ENCODE results near the gene IL6ST. TPM values are rescaled to one million over a fixed set of nuclear protein-coding genes. Genes with fewer than 3 reads are reported as not detected.

Gene IL6ST
- total RNA-seq, 1 donor from 2014 or later: 69.7 TPM

- TF ChIP-seq CTCF (IDR thresholded peaks at IDR 0.05; ENCODE audit: unreplicated experiment): no peak
- no peak overlapping the region for H3K27ac Mint-ChIP-seq (ENCODE audit: unreplicated experiment)
- H3K4me1 Mint-ChIP-seq (ENCODE audit: unreplicated experiment): no peaks in the 10 kb centered on the region
These were observed 86.0 kb downstream of the IL6ST start for GRCh38 chr5:55908804-55909203.

GRCh38 chr5:55907927-55908326 lies 86.8 kb downstream of the IL6ST start:
- Mint-ChIP-seq H3K4me3 (ENCODE audit: unreplicated experiment) (no peak overlapping the region), H3K4me1 (ENCODE audit: unreplicated experiment) (no peaks in the 10 kb centered on the region), H3K9me3 (ENCODE audit: unreplicated experiment) (no peaks in the 10 kb centered on the region), H3K27me3 (ENCODE audit: unreplicated experiment) (no peaks in the 10 kb centered on the region), H3K36me3 (ENCODE audit: low read depth, unreplicated experiment) (no peaks in the 10 kb centered on the region), H3K27ac (ENCODE audit: unreplicated experiment) (no peak overlapping the region)
- no peak for TF ChIP-seq CTCF (IDR thresholded peaks at IDR 0.05; ENCODE audit: unreplicated experiment)
- no peak for DNase-seq (ENCODE audit: low spot score)

More at GRCh38 chr5:55908804-55909203, 86.0 kb downstream of the IL6ST start:
- no peaks in the 10 kb centered on the region for H3K27me3 Mint-ChIP-seq (ENCODE audit: unreplicated experiment)
- DNase-seq (ENCODE audit: low spot score): no peak
- H3K4me3 Mint-ChIP-seq (ENCODE audit: unreplicated experiment): no peak overlapping the region
- H3K9me3 Mint-ChIP-seq (ENCODE audit: unreplicated experiment): no peaks in the 10 kb centered on the region
- H3K36me3 Mint-ChIP-seq (ENCODE audit: low read depth, unreplicated experiment): no peaks in the 10 kb centered on the region

GRCh38 chr5:55905251-55905650 lies 89.5 kb downstream of the IL6ST start:
- no peaks in the 10 kb centered on the region for H3K4me1 Mint-ChIP-seq (ENCODE audit: unreplicated experiment)
- H3K27ac Mint-ChIP-seq (ENCODE audit: unreplicated experiment): no peak overlapping the region
- TF ChIP-seq CTCF (IDR thresholded peaks at IDR 0.05; ENCODE audit: unreplicated experiment): no peak
- no peak overlapping the region for H3K4me3 Mint-ChIP-seq (ENCODE audit: unreplicated experiment)
- no peaks in the 10 kb centered on the region for H3K27me3 Mint-ChIP-seq (ENCODE audit: unreplicated experiment)
- no peaks in the 10 kb centered on the region for H3K36me3 Mint-ChIP-seq (ENCODE audit: low read depth, unreplicated experiment)
- no peak for DNase-seq (ENCODE audit: low spot score)
- H3K9me3 Mint-ChIP-seq (ENCODE audit: unreplicated experiment): no peaks in the 10 kb centered on the region

GRCh38 chr5:55904152-55904551 lies 90.6 kb downstream of the IL6ST start:
- H3K4me3 Mint-ChIP-seq (ENCODE audit: unreplicated experiment): no peak overlapping the region
- TF ChIP-seq CTCF (IDR thresholded peaks at IDR 0.05; ENCODE audit: unreplicated experiment): no peak
- no peaks in the 10 kb centered on the region for H3K27me3 Mint-ChIP-seq (ENCODE audit: unreplicated experiment)
- H3K4me1 Mint-ChIP-seq (ENCODE audit: unreplicated experiment): no peaks in the 10 kb centered on the region
- no peaks in the 10 kb centered on the region for H3K36me3 Mint-ChIP-seq (ENCODE audit: low read depth, unreplicated experiment)
- H3K27ac Mint-ChIP-seq (ENCODE audit: unreplicated experiment): no peak overlapping the region
- no peak for DNase-seq (ENCODE audit: low spot score)
- no peaks in the 10 kb centered on the region for H3K9me3 Mint-ChIP-seq (ENCODE audit: unreplicated experiment)

- H3K9me3 Mint-ChIP-seq (ENCODE audit: unreplicated experiment): no peaks in the 10 kb centered on the region
These were observed 91.6 kb downstream of the IL6ST start for GRCh38 chr5:55903121-55903701.

More at GRCh38 chr5:55903121-55903701, 91.6 kb downstream of the IL6ST start:
- no peak for DNase-seq (ENCODE audit: low spot score)
- H3K27ac Mint-ChIP-seq (ENCODE audit: unreplicated experiment): no peak overlapping the region
- no peaks in the 10 kb centered on the region for H3K36me3 Mint-ChIP-seq (ENCODE audit: low read depth, unreplicated experiment)
- H3K27me3 Mint-ChIP-seq (ENCODE audit: unreplicated experiment): no peaks in the 10 kb centered on the region
- no peak overlapping the region for H3K4me3 Mint-ChIP-seq (ENCODE audit: unreplicated experiment)
- TF ChIP-seq CTCF (IDR thresholded peaks at IDR 0.05; ENCODE audit: unreplicated experiment): no peak
- H3K4me1 Mint-ChIP-seq (ENCODE audit: unreplicated experiment): no peaks in the 10 kb centered on the region

All from endothelial cell (in vitro differentiated cells).